NCI-H748 treated with DMSO at 0.1 percent for 48 hours (cell line): Measurements from ENCODE around the gene PRKCH.
"Not testable (repeated sequence)": the region's sequence is repeated elsewhere in the genome, so short reads cannot be mapped to it uniquely, and the experiment has no call there.

Experiments
- DNase-seq: peaks from one replicate; lab custom pipeline; 2025; lab: John Stamatoyannopoulos, UW

PRKCH gene

GRCh38 chr14:61515436-61516117, 194.2 kb downstream of the PRKCH start:
- DNase-seq: no peak

GRCh38 chr14:61516118-61516743, 194.9 kb downstream of the PRKCH start:
- no peak for DNase-seq

DNA sequence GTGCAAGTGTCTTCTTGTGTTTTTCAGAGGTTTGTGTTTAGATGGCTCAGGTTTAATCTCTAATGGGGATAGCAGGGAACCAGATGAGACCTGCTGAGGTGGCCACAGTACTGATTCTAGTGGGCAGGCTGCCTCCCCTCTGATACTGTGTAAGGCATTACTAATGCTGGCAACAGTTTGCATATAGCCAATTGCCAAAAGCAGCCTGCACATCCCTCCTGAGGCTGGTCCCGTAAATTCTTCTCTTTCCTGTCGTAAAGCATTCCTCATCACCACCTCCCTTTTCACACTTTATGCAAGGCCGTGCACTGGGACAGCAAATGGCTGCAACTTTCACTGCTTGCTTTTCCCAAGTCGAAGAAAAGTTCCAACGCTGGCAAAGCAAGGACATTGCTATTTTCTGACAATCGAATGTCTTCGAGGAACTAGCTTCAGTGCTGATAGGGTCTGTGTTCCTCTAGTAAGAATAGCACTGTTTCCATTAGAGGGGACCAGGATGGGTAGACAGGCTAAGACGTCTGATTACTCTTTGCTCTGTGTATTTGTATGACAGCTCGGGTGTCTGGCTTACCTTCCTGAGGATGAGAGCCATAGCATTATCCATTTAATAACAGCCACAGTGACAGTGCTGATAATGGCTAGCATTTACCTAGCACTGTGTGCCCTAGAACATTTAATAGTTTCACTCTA, 195.7 kb downstream of the PRKCH start:
- no peak for DNase-seq

DNA sequence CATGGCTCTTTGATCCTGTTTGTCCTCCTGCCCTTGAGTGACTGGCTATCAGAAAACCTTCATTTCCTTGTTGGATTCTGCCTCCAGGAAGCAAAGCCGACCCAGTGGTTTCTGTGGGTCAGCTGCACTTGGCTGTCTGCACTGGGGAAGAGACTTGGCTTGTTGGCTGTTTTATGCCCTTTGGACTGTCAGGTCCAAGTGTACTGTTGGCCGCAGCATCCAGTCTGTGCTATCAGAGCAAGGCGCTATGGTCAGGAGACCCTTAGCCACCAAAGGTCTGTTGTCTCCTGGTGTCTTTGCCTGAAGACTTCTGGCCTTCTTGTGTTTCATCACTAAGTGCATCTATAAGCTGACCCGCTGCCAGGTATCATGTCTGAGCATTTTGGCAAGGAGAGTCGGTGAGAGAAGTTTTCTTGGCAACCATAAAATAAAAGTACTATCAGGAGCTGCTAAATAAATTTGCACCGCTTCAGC, 196.6 kb downstream of the PRKCH start:
- DNase-seq: no peak

- no peak for DNase-seq
These were observed 197.0 kb downstream of the PRKCH start for GRCh38 chr14:61518403-61518802.

DNA sequence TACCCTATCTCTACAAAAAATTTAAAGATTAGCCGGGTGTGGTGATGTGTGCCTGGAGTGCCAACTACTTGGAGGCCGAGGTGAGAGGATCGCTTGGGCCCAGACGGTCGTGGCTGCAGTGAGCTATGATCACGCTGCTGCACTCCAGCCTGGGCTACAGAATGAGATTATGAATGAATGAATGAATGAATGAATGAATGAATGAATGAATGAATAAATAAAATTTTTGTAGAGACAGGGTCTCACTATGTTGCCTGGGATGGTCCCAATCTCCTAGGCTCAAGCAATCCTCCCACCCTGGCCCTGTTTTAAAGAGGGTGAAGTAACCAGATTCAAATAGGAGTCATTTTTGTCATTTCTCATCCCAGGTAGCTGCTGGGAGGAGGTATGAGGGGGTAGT, 197.7 kb downstream of the PRKCH start:
- DNase-seq: no peak

DNA sequence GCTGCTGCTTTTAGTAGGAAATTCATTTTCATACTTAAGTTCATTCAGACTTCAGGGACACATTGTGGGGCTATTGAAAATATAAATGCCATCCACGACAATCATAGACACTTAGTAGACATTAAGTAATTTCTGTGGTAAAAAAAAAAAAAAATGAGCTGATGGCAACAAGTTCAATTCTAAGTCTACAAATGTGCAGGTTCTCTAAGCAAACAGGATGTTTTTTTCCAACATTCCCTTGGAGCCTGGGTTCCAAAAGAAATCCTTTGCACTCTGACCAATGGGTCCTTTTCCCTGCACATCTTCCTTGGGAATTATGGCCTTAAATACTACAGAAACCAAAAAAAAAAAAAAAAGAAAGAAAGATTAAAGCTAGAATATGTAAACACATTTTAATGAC, 198.4 kb downstream of the PRKCH start:
- DNase-seq: no peak

- DNase-seq: no peak
These were observed 199.2 kb downstream of the PRKCH start for GRCh38 chr14:61520576-61520975.

GRCh38 chr14:61521773-61522172, 200.4 kb downstream of the PRKCH start:
- DNase-seq: no peak

DNA sequence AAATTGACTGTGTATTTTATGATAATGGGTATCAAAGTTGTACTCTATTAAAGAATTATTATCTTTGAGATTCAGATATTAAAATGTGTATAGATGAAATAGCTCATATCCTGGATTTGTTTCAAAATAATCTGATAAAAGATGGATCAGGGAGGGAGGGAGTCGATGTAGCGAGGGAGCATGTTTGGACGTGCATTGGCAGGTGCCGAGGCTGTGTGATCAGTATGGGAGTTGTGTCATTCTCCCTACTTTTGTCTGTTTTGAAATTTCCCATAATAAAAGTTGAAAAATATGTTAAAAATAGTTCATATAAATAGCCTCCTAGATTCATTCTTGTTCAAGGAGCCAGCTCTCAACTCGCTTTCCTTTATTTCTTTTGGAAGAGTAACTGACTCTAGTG, 202.4 kb downstream of the PRKCH start:
- DNase-seq: no peak

DNA sequence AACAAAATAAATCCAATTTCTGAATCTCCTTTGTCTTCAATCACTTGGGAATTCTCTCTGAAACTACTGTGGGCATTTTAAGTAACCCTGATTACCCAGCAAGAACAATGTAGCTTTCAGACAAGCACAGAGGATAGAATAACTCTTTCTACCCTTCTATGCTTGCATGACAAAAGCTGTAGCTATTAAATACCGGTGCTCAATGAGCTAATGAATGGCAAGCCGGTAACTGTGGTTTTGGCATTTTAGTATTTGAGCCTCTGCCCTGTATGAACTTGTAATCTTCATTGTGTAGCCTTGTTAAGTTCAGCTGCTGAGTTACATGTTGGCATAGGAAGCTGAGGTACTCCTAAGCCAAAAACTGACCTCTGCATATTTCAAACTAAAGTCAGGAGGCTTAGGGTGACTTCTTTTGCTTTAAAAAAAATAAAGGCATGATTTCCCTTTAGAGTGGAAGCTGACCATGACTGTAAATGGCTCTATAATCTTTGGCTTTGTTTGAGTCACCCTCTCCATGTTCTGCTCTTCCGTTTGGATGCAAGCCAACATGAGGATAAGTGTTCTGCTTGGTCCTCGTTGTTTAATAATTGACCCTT, 202.9 kb downstream of the PRKCH start:
- DNase-seq: peak; percentile 52

DNA sequence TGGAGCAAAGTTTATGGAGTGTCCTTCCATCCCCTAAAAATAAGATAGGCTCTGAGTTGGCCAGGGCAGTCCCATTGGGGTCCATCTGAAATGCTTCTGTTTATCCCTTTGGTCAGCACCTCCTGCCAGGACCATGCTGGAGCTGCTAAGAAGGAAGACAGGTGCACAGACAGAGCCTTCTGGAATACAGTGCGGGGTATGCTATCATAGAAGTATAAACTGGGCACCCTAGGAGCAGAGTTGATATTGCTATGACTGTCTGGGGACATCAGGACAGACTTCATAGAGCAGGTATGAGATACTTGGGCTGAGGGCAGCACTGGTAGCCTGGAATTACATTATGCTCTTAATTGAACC, 203.5 kb downstream of the PRKCH start:
- no peak for DNase-seq

GRCh38 chr14:61525293-61526011, 204.1 kb downstream of the PRKCH start:
- DNase-seq: no peak

GRCh38 chr14:61526405-61527312, 205.3 kb downstream of the PRKCH start:
- no peak for DNase-seq

GRCh38 chr14:61527325-61528100, 206.1 kb downstream of the PRKCH start:
- DNase-seq: no peak

DNA sequence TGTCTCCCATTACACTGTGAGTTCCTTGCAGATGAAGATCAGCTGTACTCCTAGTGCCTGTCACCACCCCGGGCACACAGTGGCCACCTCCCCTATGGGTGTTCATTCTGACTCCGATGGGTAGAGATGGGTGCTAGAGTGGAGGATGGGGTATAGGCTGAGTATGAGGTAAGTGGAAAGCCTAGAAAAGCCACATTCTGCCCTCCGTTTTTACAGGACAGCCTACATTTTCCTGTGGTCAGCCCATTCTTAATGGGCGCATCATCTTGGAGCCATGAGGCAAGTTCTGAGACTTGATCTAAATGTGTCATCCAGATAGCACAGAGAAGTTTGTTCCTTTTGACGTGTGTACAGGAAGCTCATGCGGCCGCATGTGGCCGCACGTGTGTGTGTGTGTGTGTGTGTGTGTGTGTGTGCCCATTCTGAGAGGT, 207.2 kb downstream of the PRKCH start:
- no peak for DNase-seq

GRCh38 chr14:61529360-61529759, 208.0 kb downstream of the PRKCH start:
- not testable (repeated sequence) for DNase-seq

DNA sequence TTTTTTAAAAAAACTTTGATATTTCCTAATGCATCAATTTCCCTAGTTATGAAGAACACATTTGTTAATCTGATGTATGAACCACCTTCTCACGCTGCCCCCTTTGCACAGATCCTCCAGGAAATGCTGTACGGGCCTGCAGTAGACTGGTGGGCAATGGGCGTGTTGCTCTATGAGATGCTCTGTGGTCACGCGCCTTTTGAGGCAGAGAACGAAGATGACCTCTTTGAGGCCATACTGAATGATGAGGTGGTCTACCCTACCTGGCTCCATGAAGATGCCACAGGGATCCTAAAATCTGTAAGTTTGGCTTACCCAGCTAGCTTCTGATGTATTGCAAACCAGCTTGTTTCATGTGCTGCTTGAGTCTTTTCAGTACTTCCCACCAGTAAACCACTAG, 208.9 kb downstream of the PRKCH start:
- no peak for DNase-seq

DNA sequence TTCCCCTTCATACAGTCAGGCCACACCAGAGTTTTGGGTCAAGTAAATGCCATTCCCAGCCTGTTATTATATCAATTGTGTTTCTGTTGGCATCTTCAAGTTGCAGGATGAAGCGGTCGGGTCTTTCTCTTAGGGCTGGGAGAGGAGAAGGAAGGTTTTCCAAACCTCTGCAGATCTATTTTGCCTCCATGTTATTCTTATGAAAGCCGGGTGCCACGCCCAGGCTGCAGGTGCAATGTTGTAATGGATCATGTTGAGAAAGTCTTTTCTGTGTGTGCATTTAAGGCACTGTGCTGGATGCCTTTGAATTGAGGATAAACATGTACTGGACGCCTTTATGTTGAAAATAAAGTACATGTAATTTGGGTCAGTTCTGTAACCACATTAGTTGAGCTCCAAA, 209.5 kb downstream of the PRKCH start:
- no peak for DNase-seq

DNA sequence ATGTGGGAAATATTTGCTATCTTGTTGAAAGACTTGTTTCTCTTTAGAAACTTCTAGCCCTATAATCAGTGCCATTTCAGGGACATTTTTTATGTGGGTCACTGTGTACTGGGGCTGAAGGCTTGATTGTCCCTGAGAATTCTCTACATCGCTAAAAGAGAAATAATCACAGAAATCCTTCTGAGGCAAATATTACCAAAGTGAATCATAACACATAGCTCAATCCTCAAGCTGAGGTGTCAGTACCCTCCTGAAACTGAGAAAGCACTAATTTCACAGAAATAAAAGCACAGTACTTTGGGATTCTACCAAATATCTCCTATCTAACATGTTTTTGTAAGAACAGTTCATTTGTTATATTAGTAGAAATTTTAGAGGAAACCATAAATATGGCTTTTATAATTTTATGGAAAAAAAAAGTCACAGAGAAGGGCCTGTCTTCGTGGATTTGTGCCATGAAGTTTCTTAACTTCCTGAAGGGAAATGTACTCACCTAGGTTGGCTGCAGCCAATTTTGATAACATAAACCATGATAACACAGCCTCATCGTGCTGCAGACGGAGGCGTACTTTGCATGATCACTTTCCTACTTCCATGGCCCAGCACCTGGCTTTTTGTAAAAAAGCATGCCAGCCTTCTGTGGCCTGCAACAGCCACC, 210.2 kb downstream of the PRKCH start:
- DNase-seq: no peak
